HG02870 (cell line): ENCODE results near the gene KIAA1958.

Source experiments
- ATAC-seq: cut with Tn5 transposase; IDR thresholded peaks from one replicate; pipeline ENCODE4 v1.9.1; 2021; ENCODE audit warnings: mild to moderate bottlenecking, moderate library complexity; ENCODE audit not compliant: unreplicated experiment

KIAA1958 gene

GRCh38 chr9:112529316-112529715 lies 42.7 kb downstream of the KIAA1958 start:
- no peak for ATAC-seq

- ATAC-seq, result no peak
Observed at GRCh38 chr9:112530751-112531205, 44.2 kb downstream of the KIAA1958 start.

GRCh38 chr9:112531666-112532282 lies 45.1 kb downstream of the KIAA1958 start:
- no peak for ATAC-seq

GRCh38 chr9:112532427-112532826 lies 45.8 kb downstream of the KIAA1958 start:
- no peak for ATAC-seq

- ATAC-seq, result no peak
Observed at GRCh38 chr9:112533660-112534059, 47.0 kb downstream of the KIAA1958 start.

- no peak for ATAC-seq
Observed at GRCh38 chr9:112535301-112535700, 48.7 kb downstream of the KIAA1958 start.

- ATAC-seq, result no peak
Observed at GRCh38 chr9:112535811-112536210, 49.2 kb downstream of the KIAA1958 start.

- ATAC-seq, result no peak
Observed at GRCh38 chr9:112537561-112537960, 50.9 kb downstream of the KIAA1958 start.

GRCh38 chr9:112540800-112541199 lies 54.2 kb downstream of the KIAA1958 start:
- no peak for ATAC-seq

- ATAC-seq, result no peak
Observed at GRCh38 chr9:112541685-112542084, 55.1 kb downstream of the KIAA1958 start.

- no peak for ATAC-seq
Observed at GRCh38 chr9:112542593-112543292, 56.1 kb downstream of the KIAA1958 start.

GRCh38 chr9:112544477-112544876 lies 57.9 kb downstream of the KIAA1958 start:
- no peak for ATAC-seq

- no peak for ATAC-seq
Observed at GRCh38 chr9:112545237-112545636, 58.6 kb downstream of the KIAA1958 start.

- ATAC-seq, result no peak
Observed at GRCh38 chr9:112546149-112547012, 59.8 kb downstream of the KIAA1958 start.

- no peak for ATAC-seq
Observed at GRCh38 chr9:112548051-112548440, 61.4 kb downstream of the KIAA1958 start.

GRCh38 chr9:112548836-112549595 lies 62.4 kb downstream of the KIAA1958 start:
- ATAC-seq, result no peak

- ATAC-seq, result no peak
Observed at GRCh38 chr9:112550531-112550930, 63.9 kb downstream of the KIAA1958 start.

- ATAC-seq, result no peak
Observed at GRCh38 chr9:112551641-112552040, 65.0 kb downstream of the KIAA1958 start.

- ATAC-seq, result no peak
Observed at GRCh38 chr9:112552229-112553056, 65.8 kb downstream of the KIAA1958 start.

- no peak for ATAC-seq
Observed at GRCh38 chr9:112553256-112553826, 66.7 kb downstream of the KIAA1958 start.
